GM18505 (cell line): ENCODE results near the gene ZNF792.
A peak's percentile ranks its signal among the peaks of the same experiment; 100 is the strongest.
"Not testable (repeated sequence)": the region's sequence is repeated elsewhere in the genome, so short reads cannot be mapped to it uniquely, and the experiment has no call there.

ENCODE experiments used
- ATAC-seq: cut with Tn5 transposase; IDR thresholded peaks from one replicate; pipeline ENCODE4 v1.9.1; 2021; ENCODE audit not compliant: unreplicated experiment
- POLR2A ChIP-seq: IDR thresholded peaks from 4 replicates; pipeline ENCODE4 v1.6.1; 2011; ENCODE audit warnings: borderline replicate concordance; ENCODE audit not compliant: insufficient read depth, insufficient read length; ENCODE audit errors: extremely low read depth

ZNF792 gene

GRCh38 chr19:34963573-34964406 lies at the start of gene ZNF792:
TSS of gene ZNF792 (minus strand) at chr19:34964229. CDS start at chr19:34963662, 567 bp downstream.
- TF ChIP-seq POLR2A: peak; percentile 52
- ATAC-seq: peak; percentile 68

GRCh38 chr19:35013041-35013819 lies 49.2 kb upstream of the ZNF792 start:
- no peak for TF ChIP-seq POLR2A
- ATAC-seq: no peak

GRCh38 chr19:35011737-35012682 lies 48.0 kb upstream of the ZNF792 start:
- no peak for TF ChIP-seq POLR2A
- ATAC-seq: no peak

- no peak for ATAC-seq
Observed at GRCh38 chr19:35011091-35011689, 47.2 kb upstream of the ZNF792 start.

GRCh38 chr19:35009424-35010415 lies 45.7 kb upstream of the ZNF792 start:
- TF ChIP-seq POLR2A: no peak

More at GRCh38 chr19:35011091-35011689, 47.2 kb upstream of the ZNF792 start:
- no peak for TF ChIP-seq POLR2A

GRCh38 chr19:35008891-35009341 lies 44.9 kb upstream of the ZNF792 start:
- no peak for ATAC-seq
- no peak for TF ChIP-seq POLR2A

More at GRCh38 chr19:35009424-35010415, 45.7 kb upstream of the ZNF792 start:
- ATAC-seq: no peak

- not testable (repeated sequence) for ATAC-seq
Observed at GRCh38 chr19:35007427-35007826, 43.4 kb upstream of the ZNF792 start.

GRCh38 chr19:35006999-35007365 lies 43.0 kb upstream of the ZNF792 start:
- no peak for TF ChIP-seq POLR2A
- ATAC-seq: no peak

GRCh38 chr19:35006342-35006998 lies 42.4 kb upstream of the ZNF792 start:
- no peak for ATAC-seq
- TF ChIP-seq POLR2A: no peak

- not testable (repeated sequence) for ATAC-seq
Observed at GRCh38 chr19:35006007-35006341, 41.9 kb upstream of the ZNF792 start.

GRCh38 chr19:35005256-35005977 lies 41.4 kb upstream of the ZNF792 start:
- no peak for ATAC-seq
- no peak for TF ChIP-seq POLR2A
